HG03135 (cell line): ENCODE measurements around the gene HMGN3.

ENCODE experiments used
- ATAC-seq: cut with Tn5 transposase; IDR thresholded peaks from one replicate; pipeline ENCODE4 v1.9.1; 2021; ENCODE audit warnings: mild to moderate bottlenecking, moderate library complexity; ENCODE audit not compliant: unreplicated experiment

Gene HMGN3

DNA sequence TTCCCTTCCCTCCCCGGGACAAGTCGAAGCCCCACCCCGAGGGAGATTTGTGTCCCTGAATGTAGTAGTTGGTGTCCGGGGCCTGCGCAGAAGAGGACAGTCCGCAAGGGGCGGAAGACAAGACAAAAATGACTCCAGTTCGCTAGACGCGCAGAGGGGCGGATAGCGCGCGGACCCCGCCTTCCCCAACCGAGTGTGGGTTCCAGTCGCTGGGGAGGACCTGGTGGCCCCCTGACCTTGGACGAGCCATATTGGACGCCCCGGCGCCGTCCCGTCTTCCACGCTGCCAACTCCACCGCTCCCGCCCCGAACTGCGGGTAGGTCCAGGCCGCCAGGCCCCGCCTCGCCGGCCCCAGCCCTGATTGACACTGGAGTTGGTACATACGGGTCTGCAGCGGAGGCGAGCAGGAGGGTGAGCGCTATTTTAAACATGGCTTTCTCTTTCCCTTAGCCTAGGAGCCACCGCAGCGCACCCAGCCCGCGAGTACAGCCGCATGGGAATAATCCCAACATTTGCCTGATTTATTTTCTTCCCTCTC lies 802 bp downstream of the HMGN3 start:
- peak; percentile 71 for ATAC-seq

DNA sequence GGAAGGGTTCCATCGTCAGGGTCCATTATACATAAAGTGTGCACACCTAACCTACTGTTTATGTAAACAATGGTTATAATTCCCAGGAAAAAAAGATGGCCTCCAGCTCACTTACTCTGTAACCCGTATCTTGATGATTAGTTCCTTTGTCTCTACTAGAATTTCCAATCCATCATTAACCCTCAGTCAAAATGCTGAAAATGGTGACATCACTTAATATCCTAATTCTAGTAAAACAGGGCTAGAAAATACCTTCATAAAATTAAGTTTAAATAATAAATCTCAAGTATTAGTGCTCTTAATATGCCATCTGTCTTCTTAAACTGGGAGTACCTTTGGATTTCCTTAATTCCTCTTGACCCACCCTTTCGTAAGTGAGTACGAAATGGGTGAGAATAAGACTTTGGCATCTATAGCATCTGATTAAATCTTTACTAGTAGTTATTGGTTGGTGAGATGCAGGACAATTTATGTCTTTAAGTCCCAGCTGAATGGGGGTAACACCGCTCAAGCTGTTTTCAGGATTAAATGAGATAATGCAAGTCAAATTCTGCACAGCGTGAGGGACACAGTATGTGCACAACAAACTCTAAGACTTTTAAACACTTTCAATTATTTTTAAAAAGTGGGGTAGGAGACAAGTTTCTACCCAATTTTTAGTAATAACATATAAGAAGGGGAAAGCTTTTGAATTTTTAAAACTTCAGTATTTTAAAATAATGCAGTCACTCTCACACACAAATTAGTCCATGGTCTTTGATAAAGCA lies 1.6 kb downstream of the HMGN3 start:
- no peak for ATAC-seq

- no peak for ATAC-seq
These were observed 2.8 kb downstream of the HMGN3 start for GRCh38 chr6:79231666-79232065.

GRCh38 chr6:79231101-79231500 lies 3.4 kb downstream of the HMGN3 start:
- no peak for ATAC-seq

- no peak for ATAC-seq
These were observed 4.3 kb downstream of the HMGN3 start for GRCh38 chr6:79230149-79230548.

DNA sequence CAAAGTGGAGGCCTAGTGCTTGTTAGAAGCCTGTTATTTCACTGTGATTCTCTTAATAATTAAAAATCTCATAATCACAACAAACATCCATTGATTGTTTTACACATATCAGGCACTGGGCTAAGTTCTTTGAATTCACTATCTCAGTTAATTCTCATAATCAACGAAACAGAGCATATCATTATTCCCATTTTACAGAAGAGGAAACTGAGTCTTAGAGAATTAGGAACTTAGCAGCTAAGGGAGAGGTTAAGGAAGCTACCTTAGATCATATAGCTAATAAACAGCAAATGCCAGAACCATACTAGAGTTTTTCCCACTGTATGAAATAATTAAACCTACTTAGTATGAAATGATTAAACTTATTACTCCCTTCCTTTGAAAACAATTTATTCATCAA lies 7.0 kb downstream of the HMGN3 start:
- no peak for ATAC-seq

DNA sequence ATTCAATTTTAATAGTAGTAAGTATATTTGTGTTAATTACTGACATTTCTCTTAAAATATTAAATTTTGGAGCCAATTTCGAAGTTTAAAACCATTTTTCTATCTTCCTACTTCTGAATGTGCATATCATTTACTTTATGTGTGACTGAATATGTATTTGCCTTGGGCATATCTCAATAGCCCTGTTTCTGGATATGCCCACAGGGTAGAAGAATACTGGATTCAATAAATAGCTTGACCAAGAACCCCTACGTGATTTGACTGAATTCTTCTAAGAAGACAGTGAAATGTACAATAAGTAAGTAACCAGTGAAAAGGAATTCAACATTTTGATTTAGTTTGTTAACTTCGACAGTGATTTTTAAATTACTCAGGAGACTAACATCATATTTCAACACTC lies 7.8 kb downstream of the HMGN3 start:
- ATAC-seq, result no peak

GRCh38 chr6:79225717-79226599 lies 8.5 kb downstream of the HMGN3 start:
- ATAC-seq, result no peak

DNA sequence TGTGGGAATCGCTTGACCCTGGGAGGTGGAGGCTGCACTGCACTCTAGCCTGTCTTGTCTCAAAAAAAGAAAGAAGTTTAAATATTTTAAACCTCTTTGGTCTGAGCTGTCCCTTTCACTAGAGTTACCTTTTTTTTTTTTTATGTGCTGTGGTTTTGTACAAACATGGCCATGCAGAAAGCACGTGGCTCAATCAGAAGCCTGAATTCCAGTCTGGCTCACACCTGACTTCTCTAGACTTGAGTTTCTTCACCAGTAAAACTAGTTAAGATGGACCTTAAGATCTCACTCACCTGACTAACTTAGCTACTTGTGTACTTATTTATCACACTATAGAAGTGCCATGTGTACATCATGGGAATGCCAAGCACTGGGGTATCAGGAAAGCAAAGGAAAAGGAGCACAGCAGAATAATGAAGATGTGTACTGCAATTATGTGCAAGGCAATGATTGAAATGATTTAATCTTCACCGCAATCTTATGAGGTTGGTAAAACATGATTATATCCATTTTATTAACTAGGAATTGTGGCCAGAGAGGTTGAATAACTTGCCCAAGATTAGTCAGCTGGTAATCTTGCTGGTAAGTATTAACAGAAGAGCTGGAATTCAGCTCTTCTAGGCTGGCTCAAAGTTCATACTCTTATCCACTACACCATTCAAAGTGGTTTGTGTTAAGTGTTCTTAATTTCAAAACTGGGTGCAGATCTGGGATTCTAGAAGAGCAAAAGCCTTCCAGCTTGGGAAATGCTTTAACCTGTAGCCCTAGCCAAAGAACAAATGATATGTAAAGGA lies 10.7 kb downstream of the HMGN3 start:
- ATAC-seq, result no peak

GRCh38 chr6:79215213-79215824 lies 19.2 kb downstream of the HMGN3 start:
- no peak for ATAC-seq

- ATAC-seq, result no peak
These were observed 21.6 kb downstream of the HMGN3 start for GRCh38 chr6:79212859-79213258.

DNA sequence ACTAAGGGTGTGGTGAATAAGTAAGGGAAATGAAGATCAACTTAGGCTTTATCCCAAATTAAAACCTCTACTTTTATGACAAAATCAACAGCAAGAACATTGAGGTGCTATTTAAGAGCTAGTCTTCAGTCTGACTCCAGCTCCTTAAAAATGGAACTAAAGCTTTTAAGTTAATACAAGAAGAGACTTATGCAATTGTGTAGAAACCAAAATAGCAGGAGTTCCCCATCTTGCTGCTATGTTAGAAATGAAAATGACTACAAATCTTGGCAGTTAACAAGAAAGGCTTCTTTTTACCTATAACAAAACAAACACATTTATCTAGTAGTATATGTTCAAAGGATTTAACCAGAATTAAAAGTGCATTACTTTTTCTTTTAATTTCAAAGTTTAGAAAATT lies 25.7 kb downstream of the HMGN3 start:
- no peak for ATAC-seq

DNA sequence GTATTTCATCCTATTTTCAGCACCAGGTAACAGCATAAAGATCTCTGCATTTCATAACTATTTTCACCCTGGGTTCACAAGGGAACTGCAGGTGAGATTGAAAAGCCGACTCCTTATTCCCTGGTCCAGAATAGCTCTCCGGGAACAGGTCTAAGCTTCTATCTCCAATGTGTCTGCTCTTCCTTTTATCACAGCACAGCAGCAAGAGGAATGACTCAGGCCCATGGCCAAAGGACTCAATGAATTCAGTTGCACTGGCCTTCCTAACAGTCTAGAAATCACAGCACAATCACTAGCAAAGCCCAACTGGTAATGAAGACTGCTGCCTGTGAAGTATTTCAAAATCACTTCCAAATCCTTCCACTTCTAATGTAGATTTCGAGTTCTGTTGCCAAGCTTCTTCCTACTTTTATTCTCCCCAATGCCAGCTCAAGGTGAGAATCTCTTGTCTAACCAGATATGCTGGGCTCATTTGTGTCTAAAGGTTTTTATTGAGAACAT lies 30.7 kb downstream of the HMGN3 start:
- ATAC-seq, result no peak

- no peak for ATAC-seq
These were observed 31.9 kb downstream of the HMGN3 start for GRCh38 chr6:79202556-79202955.

DNA sequence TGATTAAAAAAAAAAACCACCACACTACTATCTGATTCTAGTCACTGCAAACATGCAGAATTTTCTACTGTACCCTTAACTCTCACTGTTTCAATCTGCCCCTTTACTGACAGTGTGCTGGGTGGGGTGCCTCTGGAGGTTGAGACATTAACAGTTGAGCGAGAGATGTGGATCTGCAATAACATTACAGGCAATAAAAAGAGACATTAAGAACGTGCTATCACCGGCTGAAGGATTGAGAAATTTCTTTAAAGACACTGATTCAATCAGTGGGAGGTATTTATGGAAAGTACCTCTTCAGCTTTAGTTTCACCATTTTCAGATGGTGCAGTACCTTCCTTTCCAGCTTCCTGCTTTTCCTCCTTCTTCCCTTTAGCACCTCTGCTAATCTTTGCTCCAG lies 32.5 kb downstream of the HMGN3 start:
- ATAC-seq, result no peak

DNA sequence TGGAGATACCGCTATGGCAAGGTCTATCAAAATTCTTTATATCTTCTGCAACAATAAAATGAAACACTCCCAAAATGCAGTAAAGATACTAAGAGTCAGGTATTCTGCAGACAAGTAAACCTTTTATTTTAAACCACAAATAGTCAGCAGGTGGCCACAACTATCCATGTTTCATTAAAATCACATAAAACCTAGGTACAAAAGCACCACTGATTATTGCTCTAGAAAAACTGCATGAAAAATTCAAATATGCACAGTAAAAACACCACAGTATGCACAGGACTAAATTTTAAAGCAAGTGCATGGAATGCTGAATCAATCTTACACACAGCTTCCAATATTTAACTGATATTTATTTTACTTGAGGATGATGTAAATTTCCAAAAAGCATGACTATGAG lies 33.3 kb downstream of the HMGN3 start:
- no peak for ATAC-seq

- ATAC-seq, result no peak
These were observed 37.6 kb downstream of the HMGN3 start for GRCh38 chr6:79196912-79197311.

DNA sequence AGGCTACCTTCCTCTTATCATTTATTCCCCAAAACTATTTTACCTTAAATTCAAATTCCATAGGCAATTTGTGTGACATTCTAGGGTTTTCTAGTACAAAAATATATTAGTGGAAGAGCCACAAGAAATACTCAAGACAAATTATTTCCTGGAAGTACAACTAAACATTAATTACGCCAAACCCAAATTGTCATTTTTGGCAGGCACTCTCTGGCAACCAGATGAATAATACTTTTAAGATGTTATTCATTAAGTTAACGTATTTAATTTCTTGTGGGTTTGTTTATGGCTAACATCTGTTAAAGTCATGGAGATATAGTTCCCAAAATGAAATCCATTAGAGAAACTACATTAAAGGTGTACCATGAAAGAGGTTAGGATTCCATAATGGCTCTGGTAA lies 40.5 kb downstream of the HMGN3 start:
- no peak for ATAC-seq

- ATAC-seq, result no peak
These were observed 44.6 kb downstream of the HMGN3 start for GRCh38 chr6:79189760-79190350.

GRCh38 chr6:79188885-79189480 lies 45.5 kb downstream of the HMGN3 start:
- no peak for ATAC-seq
